Effector memory CD4-positive, alpha-beta T cell (primary cell): Measurements from ENCODE around the gene ACSM3.

Experiments
- DNase-seq, 3 donors: peaks; one replicate each; pipeline ENCODE4 v3.0.0-alpha.2; 2020
- H3K27ac ChIP-seq: 2 replicates; pipeline ENCODE4 v1.7.0; 2013; ENCODE audit warnings: mild to moderate bottlenecking, low read length, moderate library complexity; ENCODE audit not compliant: insufficient read depth, poor library complexity, severe bottlenecking
- H3K27me3 ChIP-seq: replicated peaks from 2 replicates; pipeline ENCODE4 v1.7.0; 2013; ENCODE audit warnings: mild to moderate bottlenecking, low read length; ENCODE audit not compliant: insufficient read depth, control insufficient read depth, poor library complexity, severe bottlenecking
- H3K36me3 ChIP-seq: 2 replicates; pipeline ENCODE4 v1.7.0; 2013; ENCODE audit warnings: mild to moderate bottlenecking, low read length, moderate library complexity; ENCODE audit not compliant: control insufficient read depth, insufficient read depth
- H3K4me1 ChIP-seq: 2 replicates; pipeline ENCODE4 v1.7.0; 2013; ENCODE audit warnings: low read length, mild to moderate bottlenecking; ENCODE audit not compliant: control insufficient read depth, insufficient read depth, poor library complexity, severe bottlenecking
- H3K4me3 ChIP-seq: 2 replicates; pipeline ENCODE4 v1.7.0; 2013; ENCODE audit warnings: low read length, low read depth, mild to moderate bottlenecking; ENCODE audit not compliant: insufficient read depth, poor library complexity, severe bottlenecking
- H3K9me3 ChIP-seq: 2 replicates; pipeline ENCODE4 v1.7.0; 2013; ENCODE audit warnings: mild to moderate bottlenecking, low read length, moderate library complexity; ENCODE audit not compliant: control insufficient read depth

Gene ACSM3

DNA sequence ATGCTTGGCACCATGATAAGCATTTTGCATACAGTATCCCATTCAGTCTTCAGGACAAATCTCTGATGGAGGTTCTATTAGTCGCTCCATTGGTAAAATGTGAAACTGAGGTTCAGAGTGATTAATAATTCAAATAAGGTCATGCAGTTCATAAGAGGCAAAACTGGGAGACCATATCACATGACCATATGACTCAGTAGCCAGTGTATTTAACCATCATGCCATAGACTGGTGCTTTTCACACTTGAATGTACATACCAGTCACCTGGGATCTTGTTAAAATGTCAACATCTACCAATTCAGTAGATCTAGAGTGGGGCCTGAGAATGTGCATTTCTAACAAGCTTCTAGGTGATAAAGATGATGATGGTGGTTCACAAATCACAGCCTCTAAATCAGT, 4.3 kb downstream of the ACSM3 start:
- Histone ChIP-seq H3K4me3 (no peak overlapping the region), H3K36me3 (no peaks in the 10 kb centered on the region), H3K4me1 (no peaks in the 10 kb centered on the region), H3K9me3 (no peaks in the 10 kb centered on the region), H3K27ac (no peak overlapping the region), H3K27me3 (no peaks in the 10 kb centered on the region)
- no peak for DNase-seq

DNA sequence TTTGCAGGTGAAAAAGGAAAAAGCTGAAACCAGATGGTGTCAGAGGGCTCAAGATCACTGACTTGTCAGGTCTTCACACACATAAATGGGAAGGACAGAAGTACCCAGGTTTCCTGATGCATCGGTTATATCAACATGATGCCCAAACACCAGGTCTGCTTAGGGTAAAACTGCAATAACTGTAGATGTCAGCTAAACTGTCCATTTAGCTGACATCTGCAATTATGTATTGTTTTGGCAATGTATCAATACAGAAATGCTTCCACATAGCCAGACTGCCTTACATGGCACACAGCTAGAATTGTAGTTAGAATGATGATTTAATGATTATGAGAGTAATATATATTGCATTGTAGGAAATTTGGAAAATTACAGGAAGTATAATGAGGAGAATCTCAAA, 5.0 kb downstream of the ACSM3 start:
- no peak for DNase-seq
- Histone ChIP-seq H3K27ac (no peak overlapping the region), H3K9me3 (no peaks in the 10 kb centered on the region), H3K27me3 (no peaks in the 10 kb centered on the region), H3K36me3 (no peaks in the 10 kb centered on the region), H3K4me3 (no peak overlapping the region), H3K4me1 (no peaks in the 10 kb centered on the region)

DNA sequence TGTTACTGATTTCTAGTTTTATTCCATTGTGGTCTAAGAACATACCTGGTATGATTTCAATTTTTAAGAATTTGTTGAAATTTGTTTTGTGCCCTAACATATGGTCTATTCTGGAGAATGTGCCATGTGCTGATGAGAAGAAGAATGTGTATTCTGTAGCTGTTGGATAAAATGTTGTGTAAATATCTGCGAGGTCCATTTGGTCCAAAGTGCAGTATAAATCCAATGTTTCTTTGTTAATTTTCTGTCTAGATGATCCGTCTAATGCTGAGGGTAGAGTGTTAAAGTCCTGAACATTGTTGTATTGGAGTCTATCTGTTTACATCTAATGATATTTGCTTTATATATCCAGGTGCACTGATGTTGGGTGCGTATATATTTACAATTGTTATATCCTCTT, 9.9 kb downstream of the ACSM3 start:
- DNase-seq: no peak

GRCh38 chr16:20774703-20775362, 11.0 kb downstream of the ACSM3 start:
- DNase-seq: peak; percentile 2 to 21 (median 9)

More for the DNA sequence above, 9.9 kb downstream of the ACSM3 start:
- Histone ChIP-seq H3K27ac (no peak overlapping the region), H3K27me3 (no peaks in the 10 kb centered on the region), H3K36me3 (no peaks in the 10 kb centered on the region), H3K4me1 (no peaks in the 10 kb centered on the region), H3K4me3 (no peak overlapping the region), H3K9me3 (no peaks in the 10 kb centered on the region)

GRCh38 chr16:20781697-20782096, 17.9 kb downstream of the ACSM3 start:
- H3K4me1 ChIP-seq: no peaks in the 10 kb centered on the region
- H3K27me3 ChIP-seq: no peaks in the 10 kb centered on the region
- no peaks in the 10 kb centered on the region for H3K36me3 ChIP-seq
- DNase-seq: no peak
- no peaks in the 10 kb centered on the region for H3K9me3 ChIP-seq
- H3K4me3 ChIP-seq: no peak overlapping the region
- H3K27ac ChIP-seq: no peak overlapping the region

More at GRCh38 chr16:20774703-20775362, 11.0 kb downstream of the ACSM3 start:
- no peaks in the 10 kb centered on the region for H3K4me1 ChIP-seq
- no peak overlapping the region for H3K4me3 ChIP-seq
- no peaks in the 10 kb centered on the region for H3K27me3 ChIP-seq
- no peaks in the 10 kb centered on the region for H3K36me3 ChIP-seq
- no peaks in the 10 kb centered on the region for H3K9me3 ChIP-seq
- H3K27ac ChIP-seq: no peak overlapping the region

DNA sequence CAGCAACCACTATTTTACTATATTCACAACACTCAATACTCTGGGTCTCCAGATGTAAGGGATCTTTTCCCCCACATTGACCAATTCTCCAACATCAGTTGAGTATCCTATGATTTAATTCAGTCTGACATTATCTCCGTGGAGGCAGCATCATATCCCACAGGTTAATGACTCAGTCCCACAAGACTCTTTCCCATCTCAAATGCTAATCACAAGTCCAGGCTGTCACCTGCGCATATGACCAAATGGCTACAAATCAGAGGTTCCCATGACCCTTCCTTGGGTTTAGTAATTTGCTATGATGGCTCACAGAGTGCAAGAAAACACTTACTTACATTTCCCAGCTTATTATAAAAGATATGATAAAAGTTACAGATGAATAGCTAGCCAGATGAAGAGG, 18.7 kb downstream of the ACSM3 start:
- DNase-seq: no peak
- Histone ChIP-seq H3K27ac (no peak overlapping the region), H3K4me3 (no peak overlapping the region), H3K27me3 (no peaks in the 10 kb centered on the region), H3K9me3 (no peaks in the 10 kb centered on the region), H3K4me1 (no peaks in the 10 kb centered on the region), H3K36me3 (no peaks in the 10 kb centered on the region)

DNA sequence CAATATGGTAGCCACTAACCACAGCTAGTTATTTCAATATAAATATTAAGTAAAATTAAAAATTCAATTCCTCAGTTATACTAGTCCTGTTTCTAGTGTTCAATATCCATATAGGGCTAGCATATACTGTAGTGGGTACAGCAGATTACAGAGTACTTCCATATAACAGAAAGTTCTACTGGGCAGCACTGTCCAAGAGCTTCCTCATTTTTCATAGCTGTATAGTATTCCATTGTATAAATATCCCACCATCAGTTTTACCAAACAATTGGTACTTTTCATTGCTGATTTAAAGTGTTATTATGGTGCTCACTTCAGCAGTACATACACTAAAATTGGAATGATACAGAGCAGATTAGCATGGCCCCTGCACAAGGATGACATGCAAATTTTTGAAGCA, 20.4 kb downstream of the ACSM3 start:
- no peak for DNase-seq
- H3K9me3 ChIP-seq: no peaks in the 10 kb centered on the region
- no peaks in the 10 kb centered on the region for H3K4me1 ChIP-seq
- no peak overlapping the region for H3K27ac ChIP-seq
- H3K36me3 ChIP-seq: no peaks in the 10 kb centered on the region
- H3K4me3 ChIP-seq: no peak overlapping the region
- H3K27me3 ChIP-seq: no peaks in the 10 kb centered on the region

DNA sequence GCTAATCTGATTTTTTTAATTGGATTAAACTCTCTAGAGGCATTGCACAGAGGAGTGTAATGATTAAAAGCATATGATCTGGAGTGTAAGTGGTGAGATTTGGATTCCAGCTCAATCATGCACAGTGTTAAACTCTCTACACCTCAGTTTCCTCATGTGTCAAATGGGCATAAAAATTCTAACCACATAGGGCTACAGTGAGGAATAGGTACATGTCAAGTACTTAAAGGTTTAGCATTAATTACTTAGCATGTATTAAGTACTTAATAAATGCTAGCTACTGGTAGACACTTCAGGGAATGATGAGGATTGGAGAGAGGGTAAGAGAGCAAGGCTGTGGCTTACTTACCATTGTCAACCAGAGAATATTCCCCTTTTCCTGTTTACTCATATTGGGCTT, 25.3 kb downstream of the ACSM3 start:
- no peaks in the 10 kb centered on the region for H3K27me3 ChIP-seq
- no peak for DNase-seq
- no peak overlapping the region for H3K4me3 ChIP-seq
- H3K9me3 ChIP-seq: no peaks in the 10 kb centered on the region
- no peak overlapping the region for H3K27ac ChIP-seq
- no peaks in the 10 kb centered on the region for H3K36me3 ChIP-seq
- H3K4me1 ChIP-seq: no peaks in the 10 kb centered on the region

GRCh38 chr16:20791923-20792612, 28.3 kb downstream of the ACSM3 start:
- no peak for DNase-seq
- Histone ChIP-seq H3K4me3 (no peak overlapping the region), H3K27ac (no peak overlapping the region), H3K36me3 (no peaks in the 10 kb centered on the region), H3K4me1 (no peaks in the 10 kb centered on the region), H3K27me3 (no peaks in the 10 kb centered on the region), H3K9me3 (no peaks in the 10 kb centered on the region)

DNA sequence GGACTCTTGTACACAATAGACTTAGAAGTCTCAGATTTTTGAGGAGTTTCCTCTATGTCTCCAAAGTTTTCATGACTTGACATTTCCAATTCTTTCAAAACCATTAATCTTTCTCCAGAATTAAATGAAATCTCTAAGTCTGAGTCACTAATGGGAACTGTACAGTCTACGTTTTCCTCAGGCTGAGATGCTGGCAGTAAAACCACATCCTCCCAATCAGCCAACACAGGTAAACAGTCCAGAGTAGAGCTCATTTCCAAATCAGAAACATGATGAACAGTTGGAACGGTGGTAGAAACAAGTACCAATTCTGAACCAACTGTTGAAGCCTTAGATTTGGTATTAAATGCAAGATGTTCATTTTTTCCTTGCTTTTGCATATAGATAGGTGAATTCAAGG, 34.5 kb downstream of the ACSM3 start:
- no peak for DNase-seq
- Histone ChIP-seq H3K9me3 (no peaks in the 10 kb centered on the region), H3K27ac (no peak overlapping the region), H3K36me3 (no peaks in the 10 kb centered on the region), H3K4me3 (no peak overlapping the region), H3K4me1 (no peaks in the 10 kb centered on the region), H3K27me3 (no peaks in the 10 kb centered on the region)
